Panc1 (cell line): Measurements from ENCODE around the gene AFF2.

ENCODE experiments used
- POLR2AphosphoS5 ChIP-seq: IDR thresholded peaks from 2 replicates; pipeline ENCODE4 v1.6.1; 2012; ENCODE audit warnings: mild to moderate bottlenecking, low read depth, low read length, moderate library complexity
- TF ChIP-seq, protein P1 (sequence below): fragments of 450-650 bp; IDR thresholded peaks from 2 replicates; pipeline ENCODE4 v1.5.1; 2017; ENCODE audit warnings: mild to moderate bottlenecking

DNA sequence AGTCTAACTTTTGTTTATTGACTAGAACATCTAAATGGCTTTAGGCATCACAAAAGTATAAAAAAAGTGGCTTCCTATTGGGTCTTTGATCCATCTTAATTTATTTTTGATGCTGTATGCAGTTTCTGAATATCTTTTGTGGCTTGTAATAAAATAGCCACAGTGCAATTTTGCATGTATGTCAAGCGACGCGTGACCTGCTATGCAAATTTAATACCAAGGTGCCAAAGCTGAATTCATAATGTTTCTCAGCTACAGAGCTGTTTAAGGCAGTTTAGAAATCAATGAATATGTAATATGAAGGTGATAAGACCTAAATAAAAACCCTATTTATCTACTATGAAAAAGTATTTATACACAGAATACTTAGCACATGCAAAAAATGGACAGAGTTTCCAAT is 197.8 kb downstream of the AFF2 start:
- TF ChIP-seq, protein P1, sequence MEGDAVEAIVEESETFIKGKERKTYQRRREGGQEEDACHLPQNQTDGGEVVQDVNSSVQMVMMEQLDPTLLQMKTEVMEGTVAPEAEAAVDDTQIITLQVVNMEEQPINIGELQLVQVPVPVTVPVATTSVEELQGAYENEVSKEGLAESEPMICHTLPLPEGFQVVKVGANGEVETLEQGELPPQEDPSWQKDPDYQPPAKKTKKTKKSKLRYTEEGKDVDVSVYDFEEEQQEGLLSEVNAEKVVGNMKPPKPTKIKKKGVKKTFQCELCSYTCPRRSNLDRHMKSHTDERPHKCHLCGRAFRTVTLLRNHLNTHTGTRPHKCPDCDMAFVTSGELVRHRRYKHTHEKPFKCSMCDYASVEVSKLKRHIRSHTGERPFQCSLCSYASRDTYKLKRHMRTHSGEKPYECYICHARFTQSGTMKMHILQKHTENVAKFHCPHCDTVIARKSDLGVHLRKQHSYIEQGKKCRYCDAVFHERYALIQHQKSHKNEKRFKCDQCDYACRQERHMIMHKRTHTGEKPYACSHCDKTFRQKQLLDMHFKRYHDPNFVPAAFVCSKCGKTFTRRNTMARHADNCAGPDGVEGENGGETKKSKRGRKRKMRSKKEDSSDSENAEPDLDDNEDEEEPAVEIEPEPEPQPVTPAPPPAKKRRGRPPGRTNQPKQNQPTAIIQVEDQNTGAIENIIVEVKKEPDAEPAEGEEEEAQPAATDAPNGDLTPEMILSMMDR = no peak
- TF ChIP-seq POLR2AphosphoS5 = no peak
